ENCODE data around the gene CNNM4. TPM values are rescaled to one million over a fixed set of nuclear protein-coding genes. Genes with fewer than 3 reads are reported as not detected.
"Not testable (repeated sequence)": the region's sequence is repeated elsewhere in the genome, so short reads cannot be mapped to it uniquely, and the experiment has no call there.

Gene CNNM4
- polyA plus RNA-seq, 1 experiment, result 4.7 TPM

- H3K9me3 ChIP-seq (ENCODE audit: control insufficient read depth, insufficient read depth, low read length), result 0 out of 2 replicates have a peak, but pooled peaks cover 3% of the 10 kb centered on the region
- no peak overlapping the region for H3K4me3 ChIP-seq (ENCODE audit: low read depth, low read length)
- CTCF ChIA-PET, result interaction anchor here (0.9 kb wide), 1 partner anchor 250 kb away, joined by 3 read pairs; no protein-coding TSS in a partner anchor
- POLR2A ChIA-PET, result no interaction called here
- no peak overlapping the region for H3K27ac ChIP-seq (ENCODE audit: low read depth, low read length)
- TF ChIP-seq, protein P1, sequence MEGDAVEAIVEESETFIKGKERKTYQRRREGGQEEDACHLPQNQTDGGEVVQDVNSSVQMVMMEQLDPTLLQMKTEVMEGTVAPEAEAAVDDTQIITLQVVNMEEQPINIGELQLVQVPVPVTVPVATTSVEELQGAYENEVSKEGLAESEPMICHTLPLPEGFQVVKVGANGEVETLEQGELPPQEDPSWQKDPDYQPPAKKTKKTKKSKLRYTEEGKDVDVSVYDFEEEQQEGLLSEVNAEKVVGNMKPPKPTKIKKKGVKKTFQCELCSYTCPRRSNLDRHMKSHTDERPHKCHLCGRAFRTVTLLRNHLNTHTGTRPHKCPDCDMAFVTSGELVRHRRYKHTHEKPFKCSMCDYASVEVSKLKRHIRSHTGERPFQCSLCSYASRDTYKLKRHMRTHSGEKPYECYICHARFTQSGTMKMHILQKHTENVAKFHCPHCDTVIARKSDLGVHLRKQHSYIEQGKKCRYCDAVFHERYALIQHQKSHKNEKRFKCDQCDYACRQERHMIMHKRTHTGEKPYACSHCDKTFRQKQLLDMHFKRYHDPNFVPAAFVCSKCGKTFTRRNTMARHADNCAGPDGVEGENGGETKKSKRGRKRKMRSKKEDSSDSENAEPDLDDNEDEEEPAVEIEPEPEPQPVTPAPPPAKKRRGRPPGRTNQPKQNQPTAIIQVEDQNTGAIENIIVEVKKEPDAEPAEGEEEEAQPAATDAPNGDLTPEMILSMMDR (IDR thresholded peaks at IDR 0.05; ENCODE audit: low read depth, low read length), result no peak
- DNase-seq (ENCODE audit: low read depth, low spot score), result no peak
- no peaks in the 10 kb centered on the region for H3K27me3 ChIP-seq (ENCODE audit: control insufficient read depth, insufficient read depth, low read length)
Observed at GRCh38 chr2:96804986-96805385, 44.3 kb downstream of the CNNM4 start.

GRCh38 chr2:96805946-96806345, 45.2 kb downstream of the CNNM4 start:
- CTCF ChIA-PET, result interaction anchor here (0.6 to 1.6 kb wide), 4 partner anchors 10 to 275 kb away, joined by 3 to 5 read pairs (median 3); partner anchors contain the start of gene CNNM3
- H3K4me3 ChIP-seq (ENCODE audit: low read depth, low read length); H3K9me3 ChIP-seq (ENCODE audit: control insufficient read depth, insufficient read depth, low read length); H3K27me3 ChIP-seq (ENCODE audit: control insufficient read depth, insufficient read depth, low read length); POLR2A ChIA-PET; H3K27ac ChIP-seq (ENCODE audit: low read depth, low read length); DNase-seq (ENCODE audit: low read depth, low spot score): not testable (repeated sequence)

DNA sequence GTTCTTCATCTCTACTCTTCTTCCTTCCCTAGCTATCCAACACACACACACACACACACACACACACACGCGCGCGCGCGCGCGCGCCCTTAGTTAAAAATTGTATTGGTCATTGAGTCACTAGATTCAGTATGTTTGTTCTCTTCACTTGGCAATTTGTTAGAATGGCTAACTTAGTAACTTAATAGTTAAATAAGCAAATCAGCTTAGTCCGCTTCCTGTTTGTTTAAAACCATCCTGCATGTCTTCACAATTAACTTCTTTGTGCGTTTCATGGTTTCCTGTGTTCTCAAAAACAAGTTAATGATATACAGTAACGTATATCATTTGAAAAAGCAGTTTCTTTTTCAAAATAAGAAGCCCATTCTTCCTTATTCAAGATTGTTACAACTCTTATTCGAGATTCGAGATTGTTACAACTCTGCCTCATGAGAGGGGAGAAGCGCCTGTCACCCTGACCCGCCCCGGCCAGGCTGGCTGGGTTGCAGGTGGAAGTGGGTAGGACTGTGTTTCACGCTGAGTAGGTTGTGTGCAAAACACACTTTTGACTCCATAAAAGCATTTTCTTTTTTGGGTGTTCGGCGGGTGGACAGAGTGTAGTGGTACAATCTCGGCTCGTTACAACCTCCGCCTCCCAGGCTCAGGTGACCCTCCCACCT, 45.9 kb downstream of the CNNM4 start:
- DNase-seq (ENCODE audit: low read depth, low spot score), result no peak
- Histone ChIP-seq H3K9me3 (ENCODE audit: control insufficient read depth, insufficient read depth, low read length) (0 out of 2 replicates have a peak, but pooled peaks cover 3% of the 10 kb centered on the region), H3K4me3 (ENCODE audit: low read depth, low read length) (no peak overlapping the region), H3K27me3 (ENCODE audit: control insufficient read depth, insufficient read depth, low read length) (no peaks in the 10 kb centered on the region), H3K27ac (ENCODE audit: low read depth, low read length) (no peak overlapping the region)
- CTCF ChIA-PET, result interaction anchor here (0.6 to 1.6 kb wide), 4 partner anchors 9 to 276 kb away, joined by 3 to 5 read pairs (median 3); partner anchors contain the start of gene CNNM3
- POLR2A ChIA-PET, result no interaction called here
- TF ChIP-seq, protein P1 (IDR thresholded peaks at IDR 0.05; ENCODE audit: low read depth, low read length), result no peak

- ChIA-PET POLR2A (no interaction called here), CTCF (interaction anchor here (0.6 to 1.6 kb wide), 2 partner anchors 46 to 132 kb away, joined by 3 to 4 read pairs; no protein-coding TSS in a partner anchor)
- TF ChIP-seq, protein P1 (IDR thresholded peaks at IDR 0.05; ENCODE audit: low read depth, low read length), result no peak
- Histone ChIP-seq H3K4me3 (ENCODE audit: low read depth, low read length) (no peak overlapping the region), H3K9me3 (ENCODE audit: control insufficient read depth, insufficient read depth, low read length) (0 out of 2 replicates have a peak, but pooled peaks cover 2% of the 10 kb centered on the region), H3K27ac (ENCODE audit: low read depth, low read length) (no peak overlapping the region), H3K27me3 (ENCODE audit: control insufficient read depth, insufficient read depth, low read length) (no peaks in the 10 kb centered on the region)
- DNase-seq (ENCODE audit: low read depth, low spot score), result no peak
Observed at GRCh38 chr2:96807127-96807471, 46.4 kb downstream of the CNNM4 start.

GRCh38 chr2:96808176-96808837, 47.6 kb downstream of the CNNM4 start:
- TF ChIP-seq, protein P1 (IDR thresholded peaks at IDR 0.05; ENCODE audit: low read depth, low read length), result no peak
- H3K27me3 ChIP-seq (ENCODE audit: control insufficient read depth, insufficient read depth, low read length), result no peaks in the 10 kb centered on the region
- no peak for DNase-seq (ENCODE audit: low read depth, low spot score)
- CTCF ChIA-PET, result no interaction called here
- no peak overlapping the region for H3K27ac ChIP-seq (ENCODE audit: low read depth, low read length)
- no peaks in the 10 kb centered on the region for H3K9me3 ChIP-seq (ENCODE audit: control insufficient read depth, insufficient read depth, low read length)
- POLR2A ChIA-PET, result no interaction called here
- no peak overlapping the region for H3K4me3 ChIP-seq (ENCODE audit: low read depth, low read length)
